Neuronal stem cell (in vitro differentiated cells): ENCODE data around the gene CDR2.
A peak's percentile ranks its signal among the peaks of the same experiment; 100 is the strongest.

Experiments used
- DNase-seq: peaks from one replicate; pipeline ENCODE4 v3.0.0-alpha.2; 2013; ENCODE audit warnings: low spot score
- H2AFZ ChIP-seq: one replicate; pipeline ENCODE4 v1.6.1; 2013; ENCODE audit warnings: mild to moderate bottlenecking, low read length, inconsistent platforms
- H2AK5ac ChIP-seq: 2 replicates; pipeline ENCODE4 v1.6.1; 2013; ENCODE audit warnings: low read depth, mild to moderate bottlenecking, inconsistent platforms, low read length, moderate library complexity, mixed read lengths
- H2BK120ac ChIP-seq: 2 replicates; pipeline ENCODE4 v1.6.1; 2013; ENCODE audit warnings: low read depth, mild to moderate bottlenecking, inconsistent platforms, low read length, moderate library complexity, mixed read lengths
- H2BK12ac ChIP-seq: one replicate; pipeline ENCODE4 v1.6.1; 2013; ENCODE audit warnings: low read length, inconsistent platforms
- H2BK15ac ChIP-seq: 2 replicates; pipeline ENCODE4 v1.6.1; 2013; ENCODE audit warnings: mild to moderate bottlenecking, low read length, inconsistent platforms, mixed read lengths
- H2BK5ac ChIP-seq: one replicate; pipeline ENCODE4 v1.6.1; 2013; ENCODE audit warnings: inconsistent platforms, mild to moderate bottlenecking, low read length, moderate library complexity
- H3K14ac ChIP-seq: one replicate; pipeline ENCODE4 v1.6.1; 2013; ENCODE audit warnings: low read length, inconsistent platforms
- H3K18ac ChIP-seq: 2 replicates; pipeline ENCODE4 v1.6.1; 2013; ENCODE audit warnings: low read length, inconsistent platforms
- H3K23ac ChIP-seq: 2 replicates; pipeline ENCODE4 v1.6.1; 2013; ENCODE audit warnings: low read depth, mild to moderate bottlenecking, mixed read lengths, low read length, inconsistent platforms; ENCODE audit not compliant: poor library complexity
- H3K27ac ChIP-seq: replicated peaks from 3 replicates; pipeline ENCODE4 v1.5.1; 2013; ENCODE audit warnings: low read length, inconsistent platforms
- H3K27me3 ChIP-seq, 3 experiments: 2 replicates each; pipeline ENCODE4 v1.6.1; 2013; ENCODE audit warnings: low read length in 3 of 3, mild to moderate bottlenecking in 2 of 3, inconsistent platforms in 1 of 3, low read depth in 1 of 3, mixed read lengths in 1 of 3, moderate library complexity in 1 of 3; ENCODE audit not compliant: control insufficient read depth in 3 of 3, insufficient read depth in 3 of 3
- H3K36me3 ChIP-seq, 2 donors: replicated peaks in 1 of 2; 2 replicates each; pipeline ENCODE4 v1.6.1; 2013; ENCODE audit warnings: low read length in 2 of 2; ENCODE audit not compliant: control insufficient read depth in 2 of 2, insufficient read depth in 2 of 2
- H3K4ac ChIP-seq: 2 replicates; pipeline ENCODE4 v1.6.1; 2013; ENCODE audit warnings: inconsistent platforms, mild to moderate bottlenecking, low read length, moderate library complexity
- H3K4me1 ChIP-seq, 2 donors: 1 replicate in 1 of 2; 2 replicates in 1 of 2; pipeline ENCODE4 v1.6.1; 2013; ENCODE audit warnings: low read length in 2 of 2, low read depth in 1 of 2; ENCODE audit not compliant: control insufficient read depth in 2 of 2, insufficient read depth in 1 of 2
- H3K4me2 ChIP-seq: one replicate; pipeline ENCODE4 v1.6.1; 2013; ENCODE audit warnings: mild to moderate bottlenecking, low read length, inconsistent platforms; ENCODE audit not compliant: insufficient read depth, poor library complexity, severe bottlenecking
- H3K4me3 ChIP-seq, 2 donors: 2 replicates each; pipeline ENCODE4 v1.5.1; 2013; ENCODE audit warnings: low read length in 2 of 2, mild to moderate bottlenecking in 2 of 2, inconsistent platforms in 1 of 2, moderate library complexity in 1 of 2
- H3K79me1 ChIP-seq: one replicate; pipeline ENCODE4 v1.6.1; 2013; ENCODE audit warnings: low read depth, mild to moderate bottlenecking, inconsistent platforms, low read length, moderate library complexity
- H3K9ac ChIP-seq: one replicate; pipeline ENCODE4 v1.6.1; 2013; ENCODE audit warnings: mild to moderate bottlenecking, low read depth, low read length, inconsistent platforms; ENCODE audit not compliant: poor library complexity
- H3K9me3 ChIP-seq, 2 donors: replicated peaks in 1 of 2; 2 replicates each; pipeline versions ENCODE3 to v1.6.1; 2013; ENCODE audit warnings: low read length in 2 of 2, mild to moderate bottlenecking in 2 of 2, inconsistent platforms in 1 of 2, low read depth in 1 of 2, mixed read lengths in 1 of 2, moderate library complexity in 1 of 2; ENCODE audit not compliant: control insufficient read depth in 2 of 2, insufficient read depth in 1 of 2
- H4K8ac ChIP-seq: one replicate; pipeline ENCODE4 v1.6.1; 2013; ENCODE audit warnings: low read depth, mild to moderate bottlenecking, inconsistent platforms, low read length, moderate library complexity
- H4K91ac ChIP-seq: one replicate; pipeline ENCODE4 v1.6.1; 2013; ENCODE audit warnings: low read length, low read depth, mild to moderate bottlenecking, inconsistent platforms; ENCODE audit not compliant: poor library complexity
- WGBS, 2 donors: extraction: QIAGEN DNeasy Blood & Tissue Kit; methylation state at CpG; one replicate each; pipeline ENCODE4 v1.1.7; 2013; ENCODE audit warnings: missing lambda C conversion rate in 2 of 2, mixed read lengths in 1 of 2; ENCODE audit not compliant: insufficient read length in 2 of 2, insufficient replicate concordance in 1 of 2; ENCODE audit errors: extremely low coverage in 2 of 2; 5-methylcytosine and 5-hydroxymethylcytosine counted together

CDR2 gene

GRCh38 chr16:22375117-22375962 is 921 bp upstream of the CDR2 start:
- Histone ChIP-seq H3K18ac (peak overlapping the region; percentile 98), H3K36me3 (no peaks in the 10 kb centered on the region), H2BK12ac (no peak overlapping the region), H3K9me3 (no peaks in the 10 kb centered on the region), H3K27ac (no peak overlapping the region), H2BK120ac (no peak overlapping the region), H3K4ac (no peak overlapping the region), H4K8ac (no peak overlapping the region), H3K14ac (no peak overlapping the region), H3K4me1 (peaks cover 0 to 7% of the 10 kb centered on the region in 2 donors), H2BK5ac (peak overlapping the region; percentile 71), H3K4me3 (peak overlapping the region; percentile 65 to 93), H3K9ac (peak overlapping the region; percentile 38), H2AFZ (peak overlapping the region; percentile 100), H3K27me3 (peaks cover 0 to 14% (median 8%) of the 10 kb centered on the region in 3 experiments), H3K4me2 (peak overlapping the region; percentile 86), H4K91ac (no peak overlapping the region), H2AK5ac (no peak overlapping the region), H2BK15ac (peak overlapping the region; percentile 58), H3K23ac (peak overlapping the region; percentile 80), H3K79me1 (peaks cover 2% of the 10 kb centered on the region)
- DNase-seq = no peak
- no CpG with 5 or more reads among the region's 28 CpGs for WGBS, 2 donors

GRCh38 chr16:22373662-22374310 is 633 bp downstream of the CDR2 start:
- Histone ChIP-seq H3K4me3 (peak overlapping the region; percentile 65 to 96), H3K27ac (no peak overlapping the region), H4K91ac (no peak overlapping the region), H2AFZ (peak overlapping the region; percentile 100), H2BK120ac (no peak overlapping the region), H2AK5ac (peak overlapping the region; percentile 50), H3K4me2 (peak overlapping the region; percentile 86), H3K4ac (no peak overlapping the region), H2BK5ac (peak overlapping the region; percentile 71), H3K9ac (peak overlapping the region; percentile 89), H4K8ac (no peak overlapping the region), H3K18ac (peak overlapping the region; percentile 78), H3K27me3 (peaks cover 0 to 14% (median 8%) of the 10 kb centered on the region in 3 experiments), H2BK12ac (no peak overlapping the region), H3K23ac (peak overlapping the region; percentile 90), H3K14ac (peak overlapping the region; percentile 17), H3K4me1 (peaks cover 0 to 7% of the 10 kb centered on the region in 2 donors), H2BK15ac (no peak overlapping the region), H3K9me3 (no peaks in the 10 kb centered on the region), H3K36me3 (no peaks in the 10 kb centered on the region), H3K79me1 (peaks cover 2% of the 10 kb centered on the region)
- no CpG with 5 or more reads among the region's 51 CpGs for WGBS, 2 donors
- DNase-seq = peak; percentile 23

GRCh38 chr16:22372882-22373661 is 1.3 kb downstream of the CDR2 start:
- no peak overlapping the region for H3K4ac ChIP-seq
- H3K4me3 ChIP-seq = peak overlapping the region; percentile 65 to 96
- no CpG with 5 or more reads among the region's 14 CpGs for WGBS, 2 donors
- DNase-seq = no peak
- H2BK15ac ChIP-seq = no peak overlapping the region
- H3K9ac ChIP-seq = no peak overlapping the region
- no peak overlapping the region for H2BK12ac ChIP-seq
- H3K4me1 ChIP-seq = peaks cover 0 to 7% of the 10 kb centered on the region in 2 donors
- no peak overlapping the region for H2AK5ac ChIP-seq
- H4K91ac ChIP-seq = no peak overlapping the region
- no peaks in the 10 kb centered on the region for H3K36me3 ChIP-seq
- H2BK120ac ChIP-seq = no peak overlapping the region
- no peak overlapping the region for H3K14ac ChIP-seq
- peaks cover 0 to 14% (median 8%) of the 10 kb centered on the region in 3 experiments for H3K27me3 ChIP-seq
- H3K27ac ChIP-seq = no peak overlapping the region
- H3K9me3 ChIP-seq = no peaks in the 10 kb centered on the region
- H3K79me1 ChIP-seq = peaks cover under 1% of the 10 kb centered on the region
- no peak overlapping the region for H2BK5ac ChIP-seq
- H3K18ac ChIP-seq = no peak overlapping the region
- no peak overlapping the region for H3K23ac ChIP-seq
- peak overlapping the region; percentile 100 for H2AFZ ChIP-seq
- H4K8ac ChIP-seq = no peak overlapping the region
- H3K4me2 ChIP-seq = peak overlapping the region; percentile 86
